Smooth muscle cell (in vitro differentiated cells): ENCODE data around the gene SLC15A2. TPM values are rescaled to one million over a fixed set of nuclear protein-coding genes. Genes with fewer than 3 reads are reported as not detected.

Source experiments
- DNase-seq: peaks from one replicate; lab custom pipeline; 2025; ENCODE audit not compliant: unreplicated experiment; lab: John Stamatoyannopoulos, UW
- H2AFZ ChIP-seq: fragments of 200-600 bp; sonication (generic); 2 replicates; pipeline ENCODE4 v1.6.0; 2016; ENCODE audit warnings: antibody characterized with exemption, low read depth, mild to moderate bottlenecking
- H3F3A ChIP-seq: fragments of 200-600 bp; sonication (generic); 2 replicates; pipeline ENCODE4 v1.6.0; 2017; ENCODE audit warnings: antibody characterized with exemption, low read depth
- H3K27ac ChIP-seq: fragments of 200-600 bp; sonication (generic); 2 replicates; pipeline ENCODE4 v1.5.1; 2016; ENCODE audit warnings: low read depth, mild to moderate bottlenecking
- H3K27me3 ChIP-seq: fragments of 200-600 bp; sonication (generic); 2 replicates; pipeline ENCODE4 v1.6.1; 2016; ENCODE audit warnings: low read depth, mild to moderate bottlenecking
- H3K36me3 ChIP-seq: fragments of 200-600 bp; sonication (generic); 2 replicates; pipeline ENCODE4 v1.5.1; 2016; ENCODE audit warnings: low read depth
- H3K4me1 ChIP-seq: fragments of 200-600 bp; sonication (generic); 2 replicates; pipeline ENCODE4 v1.5.1; 2016; ENCODE audit warnings: low read depth
- H3K4me2 ChIP-seq: fragments of 200-600 bp; sonication (generic); 2 replicates; pipeline ENCODE4 v1.6.0; 2016; ENCODE audit warnings: mild to moderate bottlenecking
- H3K4me3 ChIP-seq: fragments of 200-600 bp; sonication (generic); 2 replicates; pipeline ENCODE4 v1.5.1; 2016; ENCODE audit warnings: mild to moderate bottlenecking
- H3K79me2 ChIP-seq: fragments of 200-600 bp; sonication (generic); 2 replicates; pipeline ENCODE4 v1.6.0; 2016; ENCODE audit warnings: low read depth, mild to moderate bottlenecking
- H3K9ac ChIP-seq: fragments of 200-600 bp; sonication (generic); 2 replicates; pipeline ENCODE4 v1.6.0; 2016; ENCODE audit warnings: low read depth
- H3K9me3 ChIP-seq: fragments of 200-600 bp; sonication (generic); replicated peaks from 2 replicates; pipeline ENCODE4 v1.5.1; 2016; ENCODE audit warnings: low read depth
- H4K20me1 ChIP-seq: fragments of 200-600 bp; sonication (generic); 2 replicates; pipeline ENCODE4 v1.6.0; 2016; ENCODE audit warnings: low read depth
- CTCF ChIP-seq: fragments of 200-600 bp; sonication (generic); IDR thresholded peaks from 2 replicates; pipeline ENCODE4 v1.5.1; 2017; ENCODE audit warnings: borderline replicate concordance, mild to moderate bottlenecking, antibody characterized with exemption; ENCODE audit not compliant: insufficient read depth, poor library complexity, severe bottlenecking
- WGBS: methylation state at CpG from one replicate; pipeline ENCODE4 v1.1.7; 2016; ENCODE audit warnings: low lambda C conversion rate; 5-methylcytosine and 5-hydroxymethylcytosine counted together
- polyA plus RNA-seq: library from polyadenylated mRNA; unstranded; fragments of >200 nt; fragmentation: Nextera tagmentation; extraction: Ambion mirVana; gene quantifications from 2 replicates; pipeline ENCODE4 v1.2.1, GENCODE V29; 2016
- total RNA-seq: library from RNA; depleted of rRNA; stranded (reverse); fragments of >200 nt; gene quantifications from 2 replicates; pipeline ENCODE4 v1.2.3, GENCODE V29; 2014

SLC15A2 gene
- total and polyA plus RNA-seq, 2 experiments from 2014 or later: 0.07 to 0.36 TPM

- H3K4me3 ChIP-seq: no peak overlapping the region
- 90% methylated on average over 1 of the region's 1 CpG for WGBS
- TF ChIP-seq CTCF: no peak
Measured at GRCh38 chr3:121976727-121977126, 82.5 kb downstream of the SLC15A2 start.

GRCh38 chr3:121979246-121979645 lies 85.0 kb downstream of the SLC15A2 start:
- Histone ChIP-seq H3F3A (no peaks in the 10 kb centered on the region), H3K9me3 (peaks cover 10% of the 10 kb centered on the region), H3K79me2 (no peaks in the 10 kb centered on the region), H3K4me1 (no peaks in the 10 kb centered on the region), H3K9ac (no peak overlapping the region), H3K27me3 (no peaks in the 10 kb centered on the region), H2AFZ (no peak overlapping the region), H4K20me1 (no peaks in the 10 kb centered on the region), H3K36me3 (no peaks in the 10 kb centered on the region), H3K4me3 (no peak overlapping the region), H3K4me2 (no peak overlapping the region), H3K27ac (no peak overlapping the region)
- no peak for TF ChIP-seq CTCF
- DNase-seq: no peak
- 94% methylated on average over 2 of the region's 2 CpGs for WGBS

More at GRCh38 chr3:121976727-121977126, 82.5 kb downstream of the SLC15A2 start:
- Histone ChIP-seq H4K20me1 (no peaks in the 10 kb centered on the region), H3K9ac (no peak overlapping the region), H3K4me1 (no peaks in the 10 kb centered on the region), H3K27ac (no peak overlapping the region), H3K79me2 (no peaks in the 10 kb centered on the region), H3K36me3 (no peaks in the 10 kb centered on the region), H2AFZ (no peak overlapping the region), H3F3A (no peaks in the 10 kb centered on the region), H3K4me2 (no peak overlapping the region), H3K9me3 (no peaks in the 10 kb centered on the region), H3K27me3 (no peaks in the 10 kb centered on the region)
- no peak for DNase-seq

GRCh38 chr3:121979734-121980449 lies 85.7 kb downstream of the SLC15A2 start:
- TF ChIP-seq CTCF: no peak
- Histone ChIP-seq H3K79me2 (no peaks in the 10 kb centered on the region), H4K20me1 (no peaks in the 10 kb centered on the region), H3K9me3 (peaks cover 10% of the 10 kb centered on the region), H3K27ac (no peak overlapping the region), H3K9ac (no peak overlapping the region), H2AFZ (peak overlapping the region; percentile 2), H3F3A (no peaks in the 10 kb centered on the region), H3K4me3 (no peak overlapping the region), H3K36me3 (no peaks in the 10 kb centered on the region), H3K4me1 (no peaks in the 10 kb centered on the region), H3K4me2 (no peak overlapping the region), H3K27me3 (no peaks in the 10 kb centered on the region)
- DNase-seq: no peak

GRCh38 chr3:121980450-121980796 lies 86.2 kb downstream of the SLC15A2 start:
- Histone ChIP-seq H3K79me2 (no peaks in the 10 kb centered on the region), H3K36me3 (no peaks in the 10 kb centered on the region), H3K4me2 (no peak overlapping the region), H3K27me3 (no peaks in the 10 kb centered on the region), H3K4me3 (no peak overlapping the region), H2AFZ (peak overlapping the region; percentile 2), H3K4me1 (no peaks in the 10 kb centered on the region), H3F3A (no peaks in the 10 kb centered on the region), H3K9me3 (peaks cover 10% of the 10 kb centered on the region), H4K20me1 (no peaks in the 10 kb centered on the region), H3K27ac (no peak overlapping the region), H3K9ac (no peak overlapping the region)
- 94% methylated on average over 5 of the region's 5 CpGs for WGBS
- DNase-seq: no peak
- TF ChIP-seq CTCF: no peak
